ENCODE measurements around the gene PLXDC2.

DNA sequence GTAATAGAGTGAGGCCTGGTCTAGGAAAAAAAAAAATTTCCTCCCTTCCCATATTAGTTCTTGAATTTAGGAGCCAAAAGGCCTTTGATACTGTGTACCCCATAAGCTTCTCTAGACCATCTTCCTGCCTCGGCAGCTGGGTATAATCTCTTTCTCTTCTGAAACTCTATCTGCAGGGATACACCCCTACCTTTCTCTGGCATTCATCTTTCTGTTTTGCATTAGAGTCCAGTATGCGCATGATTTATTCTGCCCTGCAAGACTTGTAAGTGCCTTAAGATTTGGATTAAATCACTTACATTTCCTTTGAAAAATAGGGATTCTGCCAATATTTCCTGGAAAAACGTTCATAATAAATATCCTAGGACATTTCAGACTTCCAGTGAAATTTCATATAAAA lies 431.2 kb downstream of the PLXDC2 start:
- TF ChIP-seq, protein P1, sequence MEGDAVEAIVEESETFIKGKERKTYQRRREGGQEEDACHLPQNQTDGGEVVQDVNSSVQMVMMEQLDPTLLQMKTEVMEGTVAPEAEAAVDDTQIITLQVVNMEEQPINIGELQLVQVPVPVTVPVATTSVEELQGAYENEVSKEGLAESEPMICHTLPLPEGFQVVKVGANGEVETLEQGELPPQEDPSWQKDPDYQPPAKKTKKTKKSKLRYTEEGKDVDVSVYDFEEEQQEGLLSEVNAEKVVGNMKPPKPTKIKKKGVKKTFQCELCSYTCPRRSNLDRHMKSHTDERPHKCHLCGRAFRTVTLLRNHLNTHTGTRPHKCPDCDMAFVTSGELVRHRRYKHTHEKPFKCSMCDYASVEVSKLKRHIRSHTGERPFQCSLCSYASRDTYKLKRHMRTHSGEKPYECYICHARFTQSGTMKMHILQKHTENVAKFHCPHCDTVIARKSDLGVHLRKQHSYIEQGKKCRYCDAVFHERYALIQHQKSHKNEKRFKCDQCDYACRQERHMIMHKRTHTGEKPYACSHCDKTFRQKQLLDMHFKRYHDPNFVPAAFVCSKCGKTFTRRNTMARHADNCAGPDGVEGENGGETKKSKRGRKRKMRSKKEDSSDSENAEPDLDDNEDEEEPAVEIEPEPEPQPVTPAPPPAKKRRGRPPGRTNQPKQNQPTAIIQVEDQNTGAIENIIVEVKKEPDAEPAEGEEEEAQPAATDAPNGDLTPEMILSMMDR (IDR thresholded peaks at IDR 0.05) = no peak
- no peak for TF ChIP-seq POLR2AphosphoS5 (IDR thresholded peaks at IDR 0.05)
